LoVo (cell line): Measurements from ENCODE around the gene CIPC.
A peak's percentile ranks its signal among the peaks of the same experiment; 100 is the strongest.

Experiments
- DNase-seq: peaks from one replicate; pipeline ENCODE4 v3.0.0-alpha.2; 2016; ENCODE audit warnings: low spot score

Gene CIPC

GRCh38 chr14:77103475-77103874 lies 5.4 kb downstream of the CIPC start:
- no peak for DNase-seq

DNA sequence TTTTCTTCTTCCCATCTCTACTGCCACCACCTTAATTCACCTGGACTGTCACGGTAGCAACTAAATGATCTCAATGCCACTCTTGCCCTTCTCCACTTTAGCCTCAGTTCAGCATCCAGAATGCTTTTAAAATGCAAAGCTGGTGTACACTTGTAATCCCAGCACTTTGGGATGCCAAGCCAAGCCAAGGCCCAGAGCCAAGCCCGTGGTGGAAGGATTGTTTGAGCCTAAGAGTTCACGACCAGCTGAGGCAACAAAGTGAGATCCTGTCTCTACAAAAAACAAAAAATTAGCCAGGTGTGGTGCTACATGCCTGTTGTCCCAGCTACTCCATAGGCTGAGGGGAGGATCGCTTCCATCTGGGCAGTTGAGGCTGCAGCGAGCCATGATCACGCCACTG lies 5.9 kb downstream of the CIPC start:
- DNase-seq: no peak

GRCh38 chr14:77104393-77104792 lies 6.3 kb downstream of the CIPC start:
- DNase-seq: no peak

DNA sequence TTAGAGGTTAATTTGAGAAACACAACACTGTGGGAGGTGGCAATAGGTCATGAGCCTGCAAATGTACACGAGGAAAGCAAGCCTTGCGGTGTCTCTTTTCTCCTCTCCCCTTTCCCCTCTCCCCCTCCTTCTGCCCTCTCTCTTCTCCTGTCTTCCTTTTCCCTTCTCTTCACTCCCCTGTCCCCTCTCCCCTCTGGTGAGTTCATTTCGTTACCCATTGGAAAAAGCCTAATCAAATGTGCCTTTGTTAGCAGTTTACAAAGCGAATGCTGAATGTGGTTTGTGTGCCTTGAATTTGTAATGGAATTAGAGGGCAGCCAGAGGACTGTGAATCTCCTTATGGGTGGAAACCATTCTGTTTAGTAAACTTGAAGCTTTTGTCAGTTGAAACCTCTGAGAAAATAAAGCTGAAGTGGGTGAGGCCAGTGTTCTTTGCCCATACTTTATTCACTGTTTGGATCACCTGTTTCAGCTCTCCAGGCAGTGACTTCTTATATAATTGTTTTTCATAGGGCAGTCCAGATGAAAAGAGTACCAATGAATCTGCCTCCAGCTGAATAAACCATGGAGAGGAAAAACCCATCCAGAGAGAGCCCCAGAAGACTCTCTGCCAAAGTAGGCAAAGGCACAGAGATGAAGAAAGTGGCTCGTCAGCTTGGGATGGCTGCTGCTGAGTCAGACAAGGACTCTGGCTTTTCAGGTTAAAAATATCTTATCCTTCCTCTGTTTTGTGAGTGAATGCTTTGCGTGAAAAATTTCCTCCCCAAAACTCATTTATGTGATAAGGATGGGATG lies 7.3 kb downstream of the CIPC start:
- no peak for DNase-seq

DNA sequence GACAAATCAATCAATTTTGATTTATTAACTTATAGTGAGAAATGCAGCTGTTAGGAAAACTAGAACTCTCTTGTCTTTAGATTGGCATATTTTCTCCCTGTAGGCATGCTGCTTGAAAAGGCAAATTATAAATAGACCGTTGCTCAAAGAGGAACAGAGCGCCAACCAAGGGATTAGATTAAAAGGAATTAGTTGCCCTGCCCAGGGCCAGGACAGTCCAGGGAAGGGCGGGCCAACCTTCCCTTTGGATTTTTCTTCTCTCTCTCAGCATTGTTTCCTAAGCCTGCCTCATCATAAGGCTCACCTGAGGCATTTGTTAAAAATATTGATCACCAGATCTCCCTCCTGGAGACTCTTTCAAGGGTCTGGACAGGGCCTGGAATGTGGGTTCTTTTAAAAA lies 8.6 kb downstream of the CIPC start:
- DNase-seq: no peak

- no peak for DNase-seq
These were observed 9.2 kb downstream of the CIPC start for GRCh38 chr14:77107228-77107627.

DNA sequence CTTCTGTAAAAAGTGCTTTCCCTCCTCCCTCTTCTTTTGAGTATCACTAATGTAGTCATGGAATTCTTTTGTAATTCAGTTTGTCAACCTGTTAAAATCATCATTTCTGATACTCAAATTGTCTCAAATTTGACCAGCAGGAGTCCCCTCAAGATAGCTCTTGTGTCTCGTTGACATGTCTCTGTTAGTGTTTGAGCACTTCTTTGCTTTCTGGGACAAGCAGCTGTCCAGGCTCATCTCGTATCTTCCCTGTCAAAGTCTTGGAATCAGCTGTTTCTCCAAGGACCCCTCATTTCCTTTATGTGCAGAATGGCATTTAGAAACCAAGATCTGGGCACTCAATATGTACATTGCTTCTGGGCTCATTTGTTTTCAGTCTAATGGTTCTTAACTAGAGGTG lies 10.7 kb downstream of the CIPC start:
- no peak for DNase-seq

DNA sequence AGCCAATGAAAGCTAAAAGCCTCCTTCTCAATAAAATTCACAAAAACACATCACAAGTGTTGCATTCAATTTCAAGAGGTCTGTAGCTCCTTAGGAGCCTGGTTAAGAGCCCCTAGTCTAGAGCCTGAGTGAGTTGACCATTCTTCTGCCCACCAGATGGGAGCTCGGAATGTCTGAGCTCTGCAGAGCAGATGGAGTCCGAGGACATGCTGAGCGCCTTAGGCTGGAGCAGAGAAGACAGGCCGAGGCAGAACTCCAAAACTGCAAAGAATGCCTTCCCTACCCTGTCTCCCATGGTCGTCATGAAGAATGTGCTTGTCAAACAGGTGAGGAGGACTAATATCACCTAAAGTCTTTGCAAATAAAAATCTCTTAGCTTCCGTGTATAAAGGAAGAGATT lies 11.6 kb downstream of the CIPC start:
- DNase-seq: no peak

- DNase-seq: no peak
These were observed 12.2 kb downstream of the CIPC start for GRCh38 chr14:77110286-77110685.

- no peak for DNase-seq
These were observed 13.0 kb downstream of the CIPC start for GRCh38 chr14:77111021-77111420.

GRCh38 chr14:77113644-77114043 lies 15.6 kb downstream of the CIPC start:
- no peak for DNase-seq

GRCh38 chr14:77114609-77115008 lies 16.6 kb downstream of the CIPC start:
- no peak for DNase-seq

DNA sequence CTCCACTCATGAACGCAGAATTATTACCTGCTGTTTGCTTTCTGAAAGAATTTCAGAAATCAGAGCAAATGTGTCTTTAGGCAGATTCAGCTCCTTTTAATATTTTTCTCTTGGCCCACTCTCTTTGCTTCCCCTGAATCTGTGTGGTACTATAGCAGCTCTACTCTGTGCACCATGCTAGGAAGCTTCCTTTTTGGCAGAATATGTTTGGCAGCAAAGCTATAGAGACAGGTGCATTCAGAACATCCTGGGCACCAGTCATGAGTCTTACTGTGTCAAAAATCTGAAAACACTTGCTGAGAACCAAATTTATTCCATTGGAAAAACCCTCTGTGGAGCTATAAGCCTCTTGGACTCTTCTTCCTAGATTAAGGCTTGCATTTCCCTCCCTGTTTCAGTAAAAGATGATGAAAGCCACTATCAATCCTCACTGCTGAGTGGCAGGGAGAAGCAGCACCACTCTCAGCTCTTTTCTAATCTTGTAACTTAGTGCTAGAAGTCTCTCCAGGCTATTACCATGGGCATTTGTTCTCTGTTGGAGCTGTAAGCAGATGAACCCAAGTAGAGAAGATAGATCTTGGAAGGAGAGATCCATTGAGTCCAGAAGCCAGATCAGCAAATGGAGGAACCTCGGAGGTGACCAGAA lies 18.2 kb downstream of the CIPC start:
- DNase-seq: no peak

- DNase-seq: no peak
These were observed 21.8 kb downstream of the CIPC start for GRCh38 chr14:77119851-77120250.

GRCh38 chr14:77120771-77121743 lies 23.0 kb downstream of the CIPC start:
- DNase-seq: no peak

- no peak for DNase-seq
These were observed 24.6 kb downstream of the CIPC start for GRCh38 chr14:77122526-77123125.

GRCh38 chr14:77123381-77124325 lies 25.6 kb downstream of the CIPC start:
- DNase-seq: peak; percentile 94

DNA sequence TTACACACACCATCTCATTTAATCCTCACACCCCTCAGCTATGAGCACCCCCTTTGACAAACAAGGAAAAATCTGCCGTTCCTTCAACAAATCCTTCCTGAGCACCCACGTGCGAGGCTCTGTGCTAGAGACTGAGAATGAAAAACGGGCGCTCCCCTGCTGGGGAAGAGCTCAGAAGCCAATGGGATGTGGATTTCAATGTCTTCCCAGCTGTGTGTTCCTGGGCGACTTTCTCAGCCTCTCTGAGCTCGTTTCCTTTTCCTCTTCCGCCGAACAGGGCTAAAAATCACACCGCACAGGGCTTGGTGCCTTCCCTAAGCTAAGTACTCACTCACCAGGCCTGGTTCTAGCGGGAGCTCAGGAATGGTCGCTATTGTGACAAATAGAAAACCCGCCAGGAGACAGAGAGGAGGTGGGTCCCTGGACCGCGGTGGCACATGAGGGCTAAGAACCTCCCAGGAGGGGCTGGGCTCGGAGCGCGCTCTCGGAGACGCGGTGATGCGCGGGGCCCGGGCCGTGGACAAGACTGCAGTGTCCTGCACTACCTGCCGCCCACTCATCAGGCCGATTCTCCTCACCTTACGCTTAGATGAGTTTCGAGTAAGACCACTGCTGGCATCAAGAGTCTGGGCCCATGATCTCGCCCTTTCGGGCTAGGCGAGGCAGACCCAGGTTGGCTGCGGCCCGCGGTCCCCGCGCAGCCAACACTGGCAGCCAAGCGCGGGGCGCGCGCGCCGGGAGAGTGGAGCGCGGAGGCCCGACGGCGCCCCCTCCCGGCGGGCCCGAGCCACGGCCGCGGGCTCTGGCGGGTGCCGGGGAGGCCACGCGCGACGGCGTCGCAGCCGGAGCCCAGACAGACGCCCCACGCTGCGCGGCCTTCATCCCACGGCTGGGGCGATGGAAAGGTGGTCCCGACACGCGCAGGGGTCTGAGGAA lies 26.6 kb downstream of the CIPC start:
- no peak for DNase-seq

GRCh38 chr14:77125281-77125801 lies 27.3 kb downstream of the CIPC start:
- DNase-seq: no peak
